ENCODE measurements around the gene ZNRD2.
"Not testable (repeated sequence)": the region's sequence is repeated elsewhere in the genome, so short reads cannot be mapped to it uniquely, and the experiment has no call there.

Gene ZNRD2, protein sequence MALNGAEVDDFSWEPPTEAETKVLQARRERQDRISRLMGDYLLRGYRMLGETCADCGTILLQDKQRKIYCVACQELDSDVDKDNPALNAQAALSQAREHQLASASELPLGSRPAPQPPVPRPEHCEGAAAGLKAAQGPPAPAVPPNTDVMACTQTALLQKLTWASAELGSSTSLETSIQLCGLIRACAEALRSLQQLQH

DNA sequence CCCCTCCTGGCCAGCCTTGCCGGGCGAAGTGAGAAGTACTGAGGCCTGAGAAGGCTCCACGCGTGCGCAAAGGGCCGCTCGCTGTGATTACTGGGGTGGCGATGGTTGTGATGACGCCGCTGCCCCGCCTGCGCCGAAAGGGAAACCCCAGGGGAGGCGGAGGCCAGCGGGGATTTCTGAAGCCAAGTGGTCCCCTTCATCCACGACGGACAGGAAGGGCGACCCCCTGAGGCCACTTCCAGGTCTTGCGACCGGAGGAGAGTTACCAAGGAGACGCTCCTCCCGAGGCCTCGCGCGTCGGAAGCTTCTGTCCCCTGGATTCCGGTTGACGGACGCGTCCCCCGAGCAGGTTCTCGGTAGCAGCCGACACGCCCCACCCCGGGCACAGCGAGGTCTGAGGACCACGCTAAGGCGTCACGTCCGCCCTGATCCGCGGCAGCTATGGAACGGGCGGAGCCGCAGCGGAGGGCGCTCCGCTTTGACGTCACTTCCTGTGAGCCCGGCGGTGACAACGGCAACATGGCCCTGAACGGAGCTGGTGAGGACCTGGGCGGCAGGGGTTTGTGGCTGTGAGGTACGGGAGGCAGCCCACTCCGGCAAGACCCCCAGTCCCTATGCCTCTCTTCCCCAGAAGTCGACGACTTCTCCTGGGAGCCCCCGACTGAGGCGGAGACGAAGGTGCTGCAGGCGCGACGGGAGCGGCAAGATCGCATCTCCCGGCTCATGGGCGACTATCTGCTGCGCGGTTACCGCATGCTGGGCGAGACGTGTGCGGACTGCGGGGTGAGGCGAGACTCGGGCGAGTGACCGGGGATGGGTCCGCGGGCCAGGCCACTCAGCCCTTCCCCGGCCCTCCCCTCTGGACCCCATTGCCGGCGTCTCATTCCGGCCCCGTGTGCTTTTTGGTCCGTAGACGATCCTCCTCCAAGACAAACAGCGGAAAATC, at the start of gene ZNRD2:
Gene ZNRD2, plus strand, starts transcription at position 505 of the 946 bp plus-strand sequence. Its CDS starts 15 bp downstream, at position 520.
- peak; percentile 93 for DNase-seq

DNA sequence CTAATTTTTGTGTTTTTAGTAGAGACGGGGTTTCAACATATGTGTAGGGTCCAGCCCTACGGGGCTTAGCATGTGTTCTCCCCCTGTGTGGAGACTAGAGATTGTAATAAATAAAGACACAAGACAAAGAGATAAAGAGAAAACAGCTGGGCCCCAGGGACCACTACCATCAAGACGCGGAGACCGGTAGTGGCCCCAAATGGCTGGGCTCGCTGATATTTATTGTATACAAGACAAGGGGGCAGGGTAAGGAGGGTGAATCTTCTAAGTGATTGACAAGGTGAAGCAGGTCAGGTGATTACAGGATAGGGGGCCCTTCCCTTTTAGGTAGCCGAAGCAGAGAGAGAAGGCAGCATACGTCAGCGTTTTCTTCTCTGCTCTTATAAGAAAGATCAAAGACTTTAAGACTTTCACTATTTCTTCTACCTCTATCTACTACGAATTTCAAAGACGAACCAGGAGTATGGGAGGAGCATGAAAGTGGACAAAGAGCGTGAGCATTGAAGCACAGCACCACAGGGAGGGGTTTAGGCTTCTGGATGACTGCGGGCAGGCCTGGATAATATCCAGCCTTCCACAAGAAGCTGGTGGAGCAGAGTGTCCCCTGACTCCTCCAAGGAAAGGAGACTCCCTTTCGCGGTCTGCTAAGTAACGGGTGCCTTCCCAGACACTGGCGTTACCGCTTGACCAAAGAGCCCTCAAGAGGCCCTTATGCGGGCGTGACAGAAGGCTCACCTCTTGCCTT, 48.3 kb upstream of the ZNRD2 start:
- not testable (repeated sequence) for DNase-seq

DNA sequence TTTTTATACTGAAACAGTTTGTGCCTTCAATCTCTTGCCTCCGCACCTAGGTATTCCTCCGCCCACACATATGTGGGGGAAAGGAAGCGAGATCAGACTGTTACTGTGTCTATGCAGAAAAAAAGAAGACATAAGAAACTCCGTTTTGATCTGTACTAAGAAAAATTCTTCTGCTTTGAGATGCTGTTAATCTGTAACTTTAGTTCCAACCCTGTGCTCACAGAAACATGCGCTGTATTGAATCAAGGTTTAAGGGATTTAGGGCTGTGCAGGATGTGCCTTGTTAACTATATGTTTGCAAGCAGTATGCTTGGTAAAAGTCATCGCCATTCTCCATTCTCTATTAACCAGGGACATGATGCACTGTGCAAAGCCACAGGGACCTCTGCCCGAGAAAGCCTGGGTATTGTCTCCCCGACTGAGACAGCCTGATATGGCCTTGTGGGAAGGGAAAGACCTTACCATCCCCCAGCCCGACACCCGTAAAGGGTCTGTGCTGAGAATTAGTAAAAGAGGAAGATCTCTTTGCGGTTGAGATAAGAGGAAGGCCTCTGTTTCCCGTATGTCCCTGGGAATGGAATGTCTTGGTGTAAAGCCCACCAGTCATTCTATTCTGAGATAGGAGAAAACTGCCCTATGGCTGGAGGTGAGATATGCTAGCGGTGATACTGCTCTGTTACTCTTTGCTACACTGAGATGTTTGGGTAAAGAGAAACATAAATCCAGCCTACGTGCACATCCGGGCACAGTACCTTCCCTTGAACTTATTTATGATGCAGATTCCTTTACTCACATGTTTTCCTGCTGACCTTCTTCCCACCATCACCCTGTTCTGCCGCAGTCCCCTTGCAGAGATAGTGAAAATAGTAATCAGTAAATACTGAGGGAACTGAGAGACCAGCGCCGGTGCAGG, 47.3 kb upstream of the ZNRD2 start:
- DNase-seq: not testable (repeated sequence)

DNA sequence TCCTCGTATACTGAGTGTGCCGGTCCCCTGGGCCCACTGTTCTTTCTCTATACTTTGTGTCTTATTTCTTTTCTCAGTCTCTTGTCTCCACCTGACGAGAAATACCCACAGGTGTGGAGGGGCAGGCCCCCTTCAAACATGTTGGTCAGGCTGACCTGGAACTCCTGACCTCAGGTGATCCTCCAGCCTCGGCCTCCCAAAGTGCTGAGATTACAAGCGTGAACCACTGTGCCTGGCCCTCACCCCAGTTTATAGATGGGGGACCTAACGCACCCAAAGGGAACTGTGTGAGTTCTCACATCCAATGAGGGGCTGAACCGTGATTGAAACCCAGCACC, 46.7 kb upstream of the ZNRD2 start:
- DNase-seq: not testable (repeated sequence)

GRCh38 chr11:65524014-65524740, 46.1 kb upstream of the ZNRD2 start:
- no peak for DNase-seq

GRCh38 chr11:65524741-65525545, 45.3 kb upstream of the ZNRD2 start, which contains the start of gene SCYL1:
Gene SCYL1, plus strand, starts transcription at chr11:65525083. Its CDS starts 71 bp downstream, at chr11:65525154.
- peak; percentile 32 for DNase-seq

- no peak for DNase-seq
These were observed 44.5 kb upstream of the ZNRD2 start for GRCh38 chr11:65525546-65526480.

DNA sequence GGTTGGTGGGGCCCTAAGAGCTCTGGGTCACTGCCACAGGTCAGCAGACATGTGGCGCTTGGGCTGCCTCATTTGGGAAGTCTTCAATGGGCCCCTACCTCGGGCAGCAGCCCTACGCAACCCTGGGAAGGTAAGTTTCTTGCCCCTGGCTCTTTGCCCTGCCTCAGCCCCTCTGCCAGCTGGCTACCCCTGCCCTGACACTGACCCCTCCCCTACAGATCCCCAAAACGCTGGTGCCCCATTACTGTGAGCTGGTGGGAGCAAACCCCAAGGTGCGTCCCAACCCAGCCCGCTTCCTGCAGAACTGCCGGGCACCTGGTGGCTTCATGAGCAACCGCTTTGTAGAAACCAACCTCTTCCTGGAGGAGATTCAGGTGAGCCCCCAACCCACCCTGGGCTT, 43.5 kb upstream of the ZNRD2 start:
- DNase-seq: no peak

DNA sequence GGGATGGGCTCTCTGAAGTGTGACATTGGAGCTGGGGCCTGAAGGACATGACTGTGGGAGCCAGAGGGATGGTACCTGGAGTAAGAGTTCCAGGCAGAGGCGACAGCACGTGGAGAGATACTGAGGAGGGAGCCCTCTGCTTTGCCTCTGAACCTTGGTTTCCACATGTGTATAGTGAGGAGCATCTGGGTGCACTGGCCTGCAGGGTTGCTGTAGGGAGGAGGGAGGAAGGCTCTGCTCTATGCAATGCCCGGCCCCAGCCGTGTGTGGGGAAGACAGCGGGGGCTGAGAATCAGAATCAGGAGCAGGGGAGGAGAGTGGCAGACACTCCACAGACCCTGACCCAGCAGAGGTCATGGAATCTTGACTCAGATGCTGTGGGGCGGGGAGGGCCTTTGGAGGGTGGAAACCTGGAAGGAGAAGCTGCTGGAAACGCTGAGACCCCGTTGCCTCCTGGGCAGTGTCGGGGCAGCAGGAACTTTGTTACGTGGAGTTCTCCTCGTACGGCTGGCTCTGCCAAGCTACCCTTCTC, 41.4 kb upstream of the ZNRD2 start:
- DNase-seq: no peak

- no peak for DNase-seq
These were observed 40.7 kb upstream of the ZNRD2 start for GRCh38 chr11:65529475-65530156.

DNA sequence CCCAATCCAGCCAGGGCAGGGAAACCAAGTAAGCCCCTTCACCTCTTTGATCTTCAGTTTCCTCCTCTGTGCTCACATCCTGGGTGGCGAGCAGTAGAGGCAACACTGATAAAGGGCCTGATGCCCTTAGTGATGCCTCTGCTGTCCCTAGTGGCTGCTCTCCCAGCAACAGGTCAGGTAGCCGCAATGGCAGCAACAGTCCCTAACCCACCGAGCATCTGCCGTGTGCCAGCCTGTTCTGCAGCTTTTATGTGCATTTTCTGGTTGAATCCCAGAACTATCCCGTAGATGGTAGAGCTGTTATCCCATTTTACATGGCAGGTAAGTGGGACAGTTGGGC, 40.1 kb upstream of the ZNRD2 start:
- no peak for DNase-seq

GRCh38 chr11:65532388-65533064, 37.8 kb upstream of the ZNRD2 start:
- DNase-seq: no peak

DNA sequence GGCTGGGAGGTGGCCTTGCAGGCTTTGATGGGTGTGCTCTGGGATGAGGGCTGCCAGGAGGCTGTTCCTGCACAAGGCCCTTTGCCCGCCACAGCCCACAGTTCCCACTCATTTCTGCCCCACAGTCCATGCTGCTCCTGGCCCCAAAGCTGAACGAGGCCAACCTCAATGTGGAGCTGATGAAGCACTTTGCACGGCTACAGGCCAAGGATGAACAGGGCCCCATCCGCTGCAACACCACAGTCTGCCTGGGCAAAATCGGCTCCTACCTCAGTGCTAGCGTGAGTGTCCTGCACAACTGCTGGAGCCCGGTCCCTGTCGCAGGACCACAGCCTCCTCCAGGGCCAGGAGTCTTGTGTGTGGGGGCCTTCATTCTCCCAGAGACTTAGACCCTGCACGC, 35.2 kb upstream of the ZNRD2 start:
- DNase-seq: no peak

DNA sequence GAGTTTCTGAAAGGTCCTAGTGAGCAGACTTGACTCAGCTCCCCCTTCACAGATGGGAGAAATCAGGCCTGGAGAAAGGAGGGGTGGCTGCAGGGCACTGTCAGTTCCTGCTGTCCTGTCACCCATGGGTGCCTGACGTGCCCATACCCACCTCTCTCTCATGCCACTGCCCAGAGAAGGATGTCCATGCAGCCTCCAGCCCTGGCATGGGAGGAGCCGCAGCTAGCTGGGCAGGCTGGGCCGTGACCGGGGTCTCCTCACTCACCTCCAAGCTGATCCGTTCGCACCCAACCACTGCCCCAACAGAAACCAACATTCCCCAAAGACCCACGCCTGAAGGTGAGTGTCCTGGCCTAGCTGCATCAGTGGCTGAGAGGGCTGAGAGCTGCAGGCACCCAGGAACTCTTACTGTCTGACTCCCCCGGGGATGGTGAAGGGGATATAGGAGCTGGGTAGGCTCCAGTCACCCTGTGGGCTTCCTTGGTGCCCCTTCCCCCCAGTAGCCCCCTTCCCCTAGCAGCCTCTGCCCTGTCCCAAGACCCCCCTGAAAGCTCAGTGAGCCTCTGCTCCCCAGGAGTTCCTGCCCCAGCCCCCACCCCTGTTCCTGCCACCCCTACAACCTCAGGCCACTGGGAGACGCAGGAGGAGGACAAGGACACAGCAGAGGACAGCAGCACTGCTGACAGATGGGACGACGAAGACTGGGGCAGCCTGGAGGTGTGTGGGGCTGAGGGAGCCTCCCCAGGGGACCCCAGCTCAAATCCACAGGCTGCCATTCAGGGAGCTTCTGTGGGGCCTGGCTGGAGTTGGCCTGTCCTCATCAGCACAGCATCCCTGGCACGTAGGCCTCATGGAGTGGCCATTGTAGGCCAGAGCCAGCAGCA, 33.6 kb upstream of the ZNRD2 start:
- no peak for DNase-seq

- no peak for DNase-seq
These were observed 33.0 kb upstream of the ZNRD2 start for GRCh38 chr11:65537296-65537597.

DNA sequence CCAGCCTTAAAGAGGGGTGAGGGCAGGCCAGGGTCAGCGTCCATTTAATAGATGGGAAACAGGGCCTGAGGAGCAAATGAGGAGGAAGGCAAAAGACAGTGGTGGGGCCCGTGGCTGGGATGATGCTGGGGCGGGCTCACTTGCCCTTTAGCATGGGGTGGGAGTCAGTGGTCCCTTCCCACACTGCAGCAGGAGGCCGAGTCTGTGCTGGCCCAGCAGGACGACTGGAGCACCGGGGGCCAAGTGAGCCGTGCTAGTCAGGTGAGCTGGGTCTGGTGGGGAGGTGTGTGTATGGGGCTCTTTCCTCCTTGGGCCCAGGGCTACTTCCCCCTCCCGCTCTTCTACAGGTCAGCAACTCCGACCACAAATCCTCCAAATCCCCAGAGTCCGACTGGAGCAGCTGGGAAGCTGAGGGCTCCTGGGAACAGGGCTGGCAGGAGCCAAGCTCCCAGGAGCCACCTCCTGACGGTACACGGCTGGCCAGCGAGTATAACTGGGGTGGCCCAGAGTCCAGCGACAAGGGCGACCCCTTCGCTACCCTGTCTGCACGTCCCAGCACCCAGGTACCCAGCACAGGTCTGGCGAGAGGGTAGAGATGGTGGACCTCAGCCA, 32.6 kb upstream of the ZNRD2 start:
- DNase-seq: no peak

Measured in NCI-H1694 (cell line).